Cardiac fibroblast (primary cell): ENCODE results near the gene CELSR1.

ENCODE experiments used
- DNase-seq, 2 donors: peaks; one replicate each; pipeline versions ENCODE4 v3.0.0 to v3.0.0-alpha.2; 2010; ENCODE audit warnings: low read depth in 2 of 2
- H3K4me3 ChIP-seq, 2 donors: replicated peaks in 1 of 2; 1 replicate in 1 of 2; 2 replicates in 1 of 2; pipeline ENCODE4 v1.5.1; 2011; ENCODE audit warnings: low read depth in 2 of 2, low read length in 2 of 2, mild to moderate bottlenecking in 2 of 2, moderate library complexity in 1 of 2
- CTCF ChIP-seq: IDR thresholded peaks from one replicate; pipeline ENCODE4 v1.5.1; 2011; ENCODE audit warnings: low read depth, mild to moderate bottlenecking, low read length, inconsistent platforms

CELSR1 gene

GRCh38 chr22:46323162-46323561 lies 214.3 kb downstream of the CELSR1 start:
- H3K4me3 ChIP-seq, result no peak overlapping the region
- TF ChIP-seq CTCF, result no peak
- no peak for DNase-seq

DNA sequence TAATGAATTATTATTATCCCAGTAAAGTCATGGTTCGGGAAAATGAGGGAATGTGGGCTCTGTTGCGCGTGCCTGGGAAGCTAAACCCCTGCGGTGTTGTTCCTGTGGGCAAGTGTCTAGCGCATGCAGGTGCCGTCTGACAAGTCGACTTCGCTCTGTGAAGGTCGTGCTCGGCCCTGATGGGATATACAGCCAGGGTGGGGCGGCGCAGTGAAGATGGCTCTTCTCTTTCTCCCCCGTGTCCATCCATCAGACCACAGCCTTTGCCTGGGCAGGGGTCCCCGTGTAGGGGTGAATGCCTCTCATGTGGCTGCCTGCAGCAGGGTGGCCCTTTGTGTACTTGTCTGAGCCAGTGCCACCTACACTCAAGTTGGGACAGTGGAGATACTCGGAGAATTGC lies 214.7 kb downstream of the CELSR1 start:
- TF ChIP-seq CTCF, result no peak
- H3K4me3 ChIP-seq, result no peak overlapping the region
- no peak for DNase-seq

- no peak for TF ChIP-seq CTCF
- no peak overlapping the region for H3K4me3 ChIP-seq
- DNase-seq, result no peak
These were observed 216.6 kb downstream of the CELSR1 start for GRCh38 chr22:46320716-46321386.

DNA sequence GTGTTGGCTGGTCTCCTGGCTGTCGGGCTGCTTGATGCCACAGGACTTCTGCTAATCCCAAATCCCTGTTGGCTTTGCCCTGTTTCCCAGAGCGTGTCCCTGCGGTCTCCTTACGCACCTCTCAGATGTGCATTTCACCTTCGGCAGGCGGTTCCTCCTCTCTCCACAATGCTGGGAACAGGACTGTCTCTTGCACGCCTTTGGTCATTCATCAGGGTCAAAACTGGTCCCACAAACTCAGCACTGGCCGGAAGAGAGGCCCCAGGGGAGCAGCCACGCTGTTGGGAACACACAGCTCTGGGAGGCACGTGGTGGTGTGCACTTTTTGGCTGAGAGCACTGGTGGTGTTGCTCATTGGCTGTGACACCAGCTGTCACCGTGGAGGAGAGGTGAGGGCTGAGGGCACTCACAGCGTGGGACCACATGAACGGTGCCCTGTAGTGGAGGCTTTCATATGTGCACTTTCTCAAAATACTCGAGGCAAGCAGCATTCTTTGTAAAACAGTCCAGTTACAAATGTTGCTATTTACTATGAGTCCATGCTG lies 217.2 kb downstream of the CELSR1 start:
- H3K4me3 ChIP-seq, result no peak overlapping the region
- no peak for TF ChIP-seq CTCF
- no peak for DNase-seq

DNA sequence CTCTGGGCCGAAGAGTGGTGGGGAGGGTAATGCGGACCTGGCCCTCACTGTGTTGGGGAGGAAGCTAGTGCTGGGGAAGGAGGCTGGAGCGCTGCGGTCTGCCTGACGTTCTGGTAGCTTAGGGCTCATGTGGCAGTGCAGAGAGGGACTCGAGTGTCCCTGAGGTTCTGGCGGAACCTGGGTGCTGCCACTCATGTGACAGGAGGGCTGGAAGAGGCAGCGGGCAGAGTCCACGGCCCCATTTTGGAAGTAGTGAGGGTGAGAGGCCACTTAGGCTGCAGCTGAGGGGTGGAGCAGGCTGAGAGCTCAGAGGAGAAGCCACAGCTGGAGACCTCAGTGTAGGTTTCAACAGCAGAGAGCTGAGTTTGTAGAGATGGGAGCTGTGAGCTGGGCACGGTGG lies 218.1 kb downstream of the CELSR1 start:
- DNase-seq, result no peak
- no peak overlapping the region for H3K4me3 ChIP-seq
- no peak for TF ChIP-seq CTCF

DNA sequence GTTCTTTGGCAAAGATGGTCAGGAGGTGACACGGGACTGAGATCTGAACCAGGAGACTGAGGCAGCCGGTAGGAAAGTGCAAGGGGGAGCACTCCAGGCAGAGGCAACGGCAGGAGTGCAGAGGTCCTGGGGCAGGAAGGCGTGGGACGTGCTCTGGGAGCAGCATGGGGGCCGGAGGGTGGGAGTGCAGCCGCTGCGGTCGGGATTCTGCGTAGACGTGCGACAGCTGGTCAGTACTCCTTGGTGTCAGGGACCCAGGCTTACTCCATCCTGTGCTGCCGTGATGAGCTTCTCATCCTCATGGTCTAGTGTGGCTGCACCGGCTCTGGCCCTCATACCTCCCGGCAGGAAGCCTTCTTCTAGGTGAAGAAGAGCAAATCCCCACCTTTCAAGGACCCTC lies 218.8 kb downstream of the CELSR1 start:
- H3K4me3 ChIP-seq, result no peak overlapping the region
- no peak for TF ChIP-seq CTCF
- no peak for DNase-seq

GRCh38 chr22:46317646-46318045 lies 219.8 kb downstream of the CELSR1 start:
- no peak overlapping the region for H3K4me3 ChIP-seq
- no peak for DNase-seq
- no peak for TF ChIP-seq CTCF
